Neural progenitor cell (in vitro differentiated cells): Measurements from ENCODE around the gene UBE2U. TPM values are rescaled to one million over a fixed set of nuclear protein-coding genes. Genes with fewer than 3 reads are reported as not detected.
A peak's percentile ranks its signal among the peaks of the same experiment; 100 is the strongest.

ENCODE experiments used
- DNase-seq: peaks from one replicate; pipeline ENCODE4 v3.0.0-alpha.2; 2016; ENCODE audit warnings: low spot score
- H2AFZ ChIP-seq: fragments of 200-600 bp; sonication (generic); replicated peaks from 2 replicates; pipeline ENCODE4 v1.6.1; 2016; ENCODE audit warnings: antibody characterized with exemption
- H3F3A ChIP-seq: fragments of 200-600 bp; sonication (generic); 2 replicates; pipeline ENCODE4 v1.6.1; 2016; ENCODE audit warnings: antibody characterized with exemption, low read depth
- H3K27ac ChIP-seq: fragments of 200-600 bp; sonication (generic); 2 replicates; pipeline ENCODE4 v1.5.1; 2016; ENCODE audit warnings: mild to moderate bottlenecking
- H3K27me3 ChIP-seq: fragments of 200-600 bp; sonication (generic); 2 replicates; pipeline ENCODE4 v1.6.1; 2016; ENCODE audit warnings: mild to moderate bottlenecking, moderate library complexity
- H3K36me3 ChIP-seq: fragments of 200-600 bp; sonication (generic); 2 replicates; pipeline ENCODE4 v1.5.1; 2016
- H3K4me1 ChIP-seq: fragments of 200-600 bp; sonication (generic); 2 replicates; pipeline ENCODE4 v1.6.1; 2016; ENCODE audit warnings: mixed run types
- H3K4me2 ChIP-seq: fragments of 200-600 bp; sonication (generic); 2 replicates; pipeline ENCODE4 v1.6.1; 2016
- H3K4me3 ChIP-seq: fragments of 200-600 bp; sonication (generic); 2 replicates; pipeline ENCODE4 v1.5.1; 2016
- H3K79me2 ChIP-seq: fragments of 200-600 bp; sonication (generic); 2 replicates; pipeline ENCODE4 v1.6.1; 2016; ENCODE audit warnings: low read depth
- H3K9ac ChIP-seq: fragments of 200-600 bp; sonication (generic); 2 replicates; pipeline ENCODE4 v1.6.1; 2016
- H3K9me3 ChIP-seq: fragments of 200-600 bp; sonication (generic); 2 replicates; pipeline ENCODE4 v1.5.1; 2016; ENCODE audit warnings: low read depth
- H4K20me1 ChIP-seq: fragments of 200-600 bp; sonication (generic); 2 replicates; pipeline ENCODE4 v1.6.1; 2016; ENCODE audit warnings: low read depth
- H3K27ac Mint-ChIP-seq: 3 replicates; pipeline ENCODE4 v1.8.0; 2021; ENCODE audit warnings: mixed read lengths
- H3K27me3 Mint-ChIP-seq: 2 replicates; pipeline ENCODE4 v1.8.0; 2022; ENCODE audit warnings: low read depth, mild to moderate bottlenecking, inconsistent platforms, moderate library complexity, mixed read lengths; ENCODE audit not compliant: insufficient read depth
- H3K36me3 Mint-ChIP-seq: 3 replicates; pipeline ENCODE4 v1.8.0; 2021; ENCODE audit warnings: mixed read lengths
- H3K4me1 Mint-ChIP-seq: 3 replicates; pipeline ENCODE4 v1.8.0; 2021; ENCODE audit warnings: mixed read lengths
- H3K4me3 Mint-ChIP-seq: 3 replicates; pipeline ENCODE4 v1.8.0; 2021; ENCODE audit warnings: mild to moderate bottlenecking, moderate library complexity, mixed read lengths
- H3K9me3 Mint-ChIP-seq: 3 replicates; pipeline ENCODE4 v1.8.0; 2020; ENCODE audit warnings: mixed read lengths
- CTCF ChIP-seq: fragments of 200-600 bp; sonication (generic); IDR thresholded peaks from 2 replicates; pipeline ENCODE4 v1.5.1; 2017; ENCODE audit warnings: antibody characterized with exemption, mild to moderate bottlenecking
- EZH2 ChIP-seq: fragments of 200-600 bp; sonication (generic); IDR thresholded peaks from 2 replicates; pipeline ENCODE4 v1.6.1; 2017; ENCODE audit warnings: antibody characterized with exemption, mild to moderate bottlenecking, moderate library complexity
- EZH2phosphoT487 ChIP-seq: fragments of 200-600 bp; sonication (generic); IDR thresholded peaks from 2 replicates; pipeline ENCODE4 v1.6.1; 2017; ENCODE audit warnings: antibody characterized with exemption
- total RNA-seq: library from RNA; depleted of rRNA; stranded (reverse); fragments of >200 nt; gene quantifications from 2 replicates; pipeline ENCODE4 v1.2.3, GENCODE V29; 2015; ENCODE audit warnings: low replicate concordance

UBE2U gene
- total RNA-seq, 1 donor from 2014 or later: not detected

GRCh38 chr1:64162151-64162550 lies 41.3 kb upstream of the UBE2U start:
- peaks cover 2% of the 10 kb centered on the region for H3K27me3 Mint-ChIP-seq
- no peaks in the 10 kb centered on the region for H3K9me3 Mint-ChIP-seq
- H3K4me1 Mint-ChIP-seq: peaks cover 20% of the 10 kb centered on the region
- Histone ChIP-seq H4K20me1 (peaks cover 29% of the 10 kb centered on the region), H3K4me3 (no peak overlapping the region), H3K27me3 (no peaks in the 10 kb centered on the region), H3K79me2 (peaks cover 4% of the 10 kb centered on the region), H3K27ac (no peak overlapping the region), H3K4me1 (peaks cover 23% of the 10 kb centered on the region), H3K9me3 (no peaks in the 10 kb centered on the region), H3K4me2 (peak overlapping the region; percentile 30), H3K9ac (no peak overlapping the region), H3F3A (peaks cover 26% of the 10 kb centered on the region), H3K36me3 (no peaks in the 10 kb centered on the region), H2AFZ (no peak overlapping the region)
- H3K4me3 Mint-ChIP-seq: no peak overlapping the region
- no peak overlapping the region for H3K27ac Mint-ChIP-seq
- peak; percentile 68 for DNase-seq
- TF ChIP-seq CTCF: no peak
- TF ChIP-seq EZH2: no peak
- H3K36me3 Mint-ChIP-seq: peaks cover 10% of the 10 kb centered on the region

GRCh38 chr1:64162804-64163203 lies 40.6 kb upstream of the UBE2U start:
- Mint-ChIP-seq H3K9me3 (no peaks in the 10 kb centered on the region), H3K4me3 (no peak overlapping the region), H3K36me3 (peaks cover 13% of the 10 kb centered on the region), H3K27me3 (peaks cover 2% of the 10 kb centered on the region), H3K4me1 (peaks cover 20% of the 10 kb centered on the region), H3K27ac (no peak overlapping the region)
- H3K36me3 ChIP-seq: no peaks in the 10 kb centered on the region
- H3K9ac ChIP-seq: no peak overlapping the region
- H3K27ac ChIP-seq: no peak overlapping the region
- H3K4me1 ChIP-seq: peaks cover 23% of the 10 kb centered on the region
- no peak overlapping the region for H3K4me2 ChIP-seq
- peaks cover 26% of the 10 kb centered on the region for H3F3A ChIP-seq
- H2AFZ ChIP-seq: no peak overlapping the region
- peaks cover 4% of the 10 kb centered on the region for H3K79me2 ChIP-seq
- no peaks in the 10 kb centered on the region for H3K27me3 ChIP-seq
- H4K20me1 ChIP-seq: peaks cover 29% of the 10 kb centered on the region
- H3K4me3 ChIP-seq: no peak overlapping the region
- DNase-seq: no peak
- no peaks in the 10 kb centered on the region for H3K9me3 ChIP-seq
- no peak for TF ChIP-seq EZH2
- no peak for TF ChIP-seq EZH2phosphoT487
- TF ChIP-seq CTCF: no peak

DNA sequence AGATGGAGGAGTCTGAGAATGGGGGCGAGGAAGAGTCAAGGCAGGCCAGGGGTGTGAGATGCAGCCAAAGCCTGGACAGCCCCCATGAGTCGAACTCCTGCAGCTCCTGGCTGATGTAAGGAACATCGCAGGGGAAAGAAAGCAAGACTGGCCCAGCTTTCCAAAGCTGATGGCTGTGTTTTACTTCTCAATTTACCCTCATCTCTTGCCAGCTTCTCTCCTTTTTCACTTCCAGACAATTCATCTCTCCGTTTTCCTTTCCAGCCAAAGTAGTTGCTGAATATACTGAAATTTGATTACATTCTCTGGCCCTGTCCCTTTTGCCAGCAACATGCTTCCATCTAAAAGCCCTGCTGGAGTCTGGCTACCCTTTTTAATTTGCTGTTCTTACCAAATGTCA lies 40.0 kb upstream of the UBE2U start:
- peaks cover 20% of the 10 kb centered on the region for H3K4me1 Mint-ChIP-seq
- Histone ChIP-seq H3F3A (peaks cover 26% of the 10 kb centered on the region), H3K9me3 (no peaks in the 10 kb centered on the region), H3K4me1 (peaks cover 23% of the 10 kb centered on the region), H2AFZ (no peak overlapping the region), H3K79me2 (peaks cover 4% of the 10 kb centered on the region), H3K36me3 (no peaks in the 10 kb centered on the region), H3K27me3 (no peaks in the 10 kb centered on the region), H3K4me3 (no peak overlapping the region), H3K27ac (no peak overlapping the region), H3K4me2 (no peak overlapping the region), H3K9ac (no peak overlapping the region), H4K20me1 (peaks cover 29% of the 10 kb centered on the region)
- H3K4me3 Mint-ChIP-seq: no peak overlapping the region
- no peak for DNase-seq
- TF ChIP-seq EZH2phosphoT487 (no peak), CTCF (no peak), EZH2 (no peak)
- no peak overlapping the region for H3K27ac Mint-ChIP-seq
- no peaks in the 10 kb centered on the region for H3K9me3 Mint-ChIP-seq
- H3K27me3 Mint-ChIP-seq: peaks cover 2% of the 10 kb centered on the region
- peaks cover 13% of the 10 kb centered on the region for H3K36me3 Mint-ChIP-seq

- no peaks in the 10 kb centered on the region for H3K9me3 Mint-ChIP-seq
Measured at GRCh38 chr1:64163970-64164369, 39.5 kb upstream of the UBE2U start.

More at GRCh38 chr1:64163970-64164369, 39.5 kb upstream of the UBE2U start:
- Histone ChIP-seq H2AFZ (no peak overlapping the region), H3K4me2 (no peak overlapping the region), H3K27ac (no peak overlapping the region), H3K9me3 (no peaks in the 10 kb centered on the region), H3F3A (peaks cover 26% of the 10 kb centered on the region), H4K20me1 (peaks cover 29% of the 10 kb centered on the region), H3K4me3 (no peak overlapping the region), H3K27me3 (no peaks in the 10 kb centered on the region), H3K9ac (no peak overlapping the region), H3K36me3 (no peaks in the 10 kb centered on the region), H3K79me2 (peaks cover 4% of the 10 kb centered on the region), H3K4me1 (peaks cover 23% of the 10 kb centered on the region)
- Mint-ChIP-seq H3K36me3 (peaks cover 14% of the 10 kb centered on the region), H3K27me3 (peaks cover 2% of the 10 kb centered on the region), H3K4me3 (no peak overlapping the region), H3K27ac (no peak overlapping the region), H3K4me1 (peaks cover 20% of the 10 kb centered on the region)
- peak; percentile 56 for DNase-seq
- TF ChIP-seq EZH2phosphoT487 (no peak), CTCF (peak; percentile 66)
